NCI-H510A (cell line): ENCODE measurements around the gene TPD52L1.
"Not testable (repeated sequence)": the region's sequence is repeated elsewhere in the genome, so short reads cannot be mapped to it uniquely, and the experiment has no call there.

Experiments used
- DNase-seq: peaks from one replicate; lab custom pipeline; 2025; lab: John Stamatoyannopoulos, UW

The TPD52L1 gene

DNA sequence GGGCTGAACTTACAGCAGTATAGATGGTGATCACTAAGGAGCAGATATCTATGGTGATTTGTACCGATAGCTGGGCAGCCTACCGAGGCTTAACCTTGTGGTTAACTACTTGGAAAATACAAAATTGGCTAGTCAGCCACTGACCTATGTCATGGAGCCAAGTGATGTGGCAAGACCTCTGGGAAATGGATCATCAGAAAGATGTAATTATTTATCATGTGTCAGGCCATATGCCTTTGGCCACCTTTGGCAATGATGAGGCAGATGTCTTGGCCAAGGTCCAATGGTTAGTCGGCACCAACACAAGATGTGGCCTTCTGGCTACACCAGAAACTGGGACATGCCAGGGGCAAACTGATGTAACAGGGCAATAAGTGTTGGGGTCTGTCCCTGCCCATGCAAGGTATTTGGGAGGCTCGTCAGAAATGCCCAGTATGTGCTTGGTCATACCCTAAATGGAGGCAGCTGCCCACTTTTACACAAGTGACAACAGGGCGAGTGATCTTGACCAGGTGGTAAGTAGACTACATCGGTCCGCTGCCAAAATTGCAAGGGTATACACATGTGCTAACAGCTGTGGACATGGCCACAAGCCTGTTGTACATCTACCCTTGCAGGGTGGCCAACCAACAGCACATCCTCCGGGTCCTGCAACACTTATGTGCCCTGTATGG, 118.0 kb downstream of the TPD52L1 start:
- no peak for DNase-seq

DNA sequence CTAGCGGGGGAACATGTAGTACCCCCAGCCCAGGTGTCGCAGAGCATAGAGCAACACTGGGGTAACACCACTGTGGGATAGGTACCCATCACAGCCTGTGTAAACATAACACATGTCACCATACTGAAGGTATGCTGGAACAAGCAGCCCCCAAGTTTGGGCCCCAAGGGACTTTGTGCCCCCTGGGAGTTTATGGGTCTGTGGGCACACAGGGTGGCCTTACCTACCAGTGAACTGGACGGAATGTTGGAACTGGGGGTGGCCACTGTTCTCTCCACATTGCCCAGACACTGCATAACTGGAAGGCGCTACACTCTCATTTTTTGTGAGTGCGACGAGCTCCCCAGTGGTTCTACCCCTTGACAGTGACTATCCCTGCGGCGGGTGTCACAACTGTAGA, 119.7 kb downstream of the TPD52L1 start:
- no peak for DNase-seq

DNA sequence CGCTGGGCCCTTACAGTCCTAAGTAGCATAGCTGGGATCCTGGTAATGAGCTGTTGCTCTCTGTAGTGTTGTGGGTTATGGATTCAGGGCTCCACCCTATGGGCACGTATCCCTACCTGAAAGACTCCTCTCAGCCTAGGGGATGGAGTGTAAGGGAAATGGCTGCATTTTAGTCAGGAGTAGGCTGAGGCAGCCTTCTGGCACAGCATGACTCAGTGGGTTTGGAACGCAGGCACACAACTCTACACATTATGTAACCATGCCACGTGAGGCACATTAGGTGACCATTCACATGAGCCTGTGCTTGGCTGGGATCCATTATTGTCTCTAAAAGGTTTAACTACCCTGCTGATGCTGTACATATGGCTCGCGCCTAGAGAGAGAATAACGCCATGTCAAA, 120.4 kb downstream of the TPD52L1 start:
- no peak for DNase-seq

DNA sequence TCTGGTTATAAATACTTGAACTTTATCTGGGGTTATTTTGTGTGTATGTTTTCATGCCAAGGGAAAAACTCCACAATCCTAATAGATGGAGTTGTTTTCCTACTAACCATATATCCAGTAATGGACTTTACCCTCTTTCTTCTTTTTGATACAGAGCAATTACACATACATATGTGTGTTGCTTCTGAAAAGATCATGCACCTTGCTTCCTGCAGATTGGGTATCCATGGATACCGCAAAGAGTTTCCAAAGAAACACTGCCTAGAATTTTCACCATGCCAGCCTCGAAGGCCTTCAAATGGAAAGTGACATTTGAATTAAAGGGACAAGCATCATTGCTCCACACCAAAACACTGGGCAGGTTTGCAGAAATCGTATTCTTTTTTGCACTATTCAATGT, 121.4 kb downstream of the TPD52L1 start:
- no peak for DNase-seq

- no peak for DNase-seq
These were observed 122.2 kb downstream of the TPD52L1 start for GRCh38 chr6:125275779-125276178.

- no peak for DNase-seq
These were observed 124.3 kb downstream of the TPD52L1 start for GRCh38 chr6:125277838-125278237.

- no peak for DNase-seq
These were observed 126.4 kb downstream of the TPD52L1 start for GRCh38 chr6:125279961-125280360.

DNA sequence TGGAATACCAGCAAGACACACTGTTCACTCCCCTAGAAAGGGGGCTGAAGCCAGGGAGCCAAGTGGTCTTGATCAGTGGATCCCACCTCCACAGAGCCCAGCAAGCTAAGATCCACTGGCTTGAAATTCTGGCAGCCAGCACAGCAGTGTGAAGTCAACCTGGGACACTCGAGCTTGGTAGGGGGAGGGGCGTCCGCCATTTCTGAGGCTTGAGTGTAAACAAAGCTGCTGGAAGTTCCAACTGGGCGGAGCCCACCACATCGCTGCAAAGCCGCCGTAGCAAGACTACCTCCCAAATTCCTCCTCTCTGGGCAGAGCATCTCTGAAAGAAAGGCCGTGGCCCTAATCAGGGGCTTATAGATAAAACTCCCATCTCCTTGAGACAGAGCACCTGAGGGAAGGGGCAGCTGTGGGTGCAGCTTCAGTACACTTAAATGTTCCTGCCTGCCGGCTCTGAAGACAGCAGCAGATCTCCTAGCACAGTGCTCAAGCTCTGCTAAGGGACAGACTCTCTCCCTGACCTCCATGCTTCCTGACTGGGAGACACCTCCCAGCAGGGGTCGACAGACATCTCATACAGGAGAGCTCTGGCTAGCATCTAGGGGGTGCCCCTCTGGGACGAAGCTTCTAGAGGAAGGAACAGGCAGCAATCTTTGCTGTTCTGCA, 126.9 kb downstream of the TPD52L1 start:
- not testable (repeated sequence) for DNase-seq

- DNase-seq = not testable (repeated sequence)
These were observed 128.9 kb downstream of the TPD52L1 start for GRCh38 chr6:125282470-125282869.

GRCh38 chr6:125285353-125285752, 131.8 kb downstream of the TPD52L1 start:
- DNase-seq = no peak

DNA sequence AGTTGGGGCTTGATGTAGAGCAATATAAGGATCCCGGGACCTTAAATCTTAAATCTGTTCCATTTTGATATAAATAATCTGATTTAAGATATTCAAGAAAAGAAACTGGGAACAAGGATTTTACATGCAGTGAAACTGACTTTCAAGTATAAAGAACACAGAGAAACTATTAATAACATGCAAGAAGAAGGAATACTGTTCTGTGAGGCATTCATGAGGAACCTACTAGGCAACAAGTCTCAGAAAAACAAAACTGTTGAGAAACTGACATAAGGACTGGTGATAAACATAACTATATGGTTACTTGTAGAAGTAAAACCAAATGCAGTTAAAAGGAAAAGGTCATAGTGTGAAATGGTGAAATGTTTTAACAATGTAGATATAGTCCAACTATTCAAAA, 132.4 kb downstream of the TPD52L1 start:
- no peak for DNase-seq

GRCh38 chr6:125287718-125288117, 134.1 kb downstream of the TPD52L1 start:
- DNase-seq = no peak

DNA sequence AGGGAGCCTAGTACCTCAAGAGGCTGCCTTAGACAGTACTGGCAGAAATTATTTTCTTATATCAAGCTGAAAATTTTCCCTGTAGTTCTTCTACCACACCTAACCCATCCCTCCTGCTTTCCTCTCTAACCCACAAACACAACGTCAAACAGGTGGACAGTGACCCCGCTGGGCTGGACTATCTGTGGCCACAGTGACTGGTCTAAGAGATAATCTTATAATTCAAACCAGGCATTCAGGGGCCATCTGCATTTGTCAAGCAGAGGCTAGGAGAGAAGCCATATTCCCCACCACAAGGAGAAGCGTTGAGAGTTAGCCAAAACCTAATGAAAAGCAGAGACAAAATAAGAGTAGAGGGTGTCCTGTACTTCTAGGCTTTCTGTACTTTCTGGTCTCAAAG, 140.0 kb downstream of the TPD52L1 start:
- no peak for DNase-seq

GRCh38 chr6:125294036-125294435, 140.5 kb downstream of the TPD52L1 start:
- DNase-seq = no peak

GRCh38 chr6:125294925-125295324, 141.4 kb downstream of the TPD52L1 start:
- no peak for DNase-seq

DNA sequence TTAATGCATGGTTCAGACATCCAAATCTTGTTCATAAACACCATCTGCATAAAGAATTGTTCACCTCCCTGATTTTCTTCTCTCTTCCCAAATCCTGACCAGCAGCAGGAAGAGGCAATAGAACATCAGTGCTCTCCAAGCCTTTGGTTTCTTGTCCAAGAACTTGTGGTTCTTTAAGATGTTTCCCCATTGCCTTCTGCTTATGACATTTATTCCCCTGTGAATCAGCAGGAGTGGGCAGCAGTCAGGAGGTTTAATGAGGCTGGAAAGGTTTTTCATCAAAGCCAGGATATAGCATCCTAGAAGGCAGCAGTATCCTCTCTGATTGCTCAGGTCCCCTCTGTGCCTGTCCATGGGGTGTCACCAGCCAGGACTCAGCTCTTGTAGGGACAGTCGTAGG, 142.9 kb downstream of the TPD52L1 start:
- no peak for DNase-seq

DNA sequence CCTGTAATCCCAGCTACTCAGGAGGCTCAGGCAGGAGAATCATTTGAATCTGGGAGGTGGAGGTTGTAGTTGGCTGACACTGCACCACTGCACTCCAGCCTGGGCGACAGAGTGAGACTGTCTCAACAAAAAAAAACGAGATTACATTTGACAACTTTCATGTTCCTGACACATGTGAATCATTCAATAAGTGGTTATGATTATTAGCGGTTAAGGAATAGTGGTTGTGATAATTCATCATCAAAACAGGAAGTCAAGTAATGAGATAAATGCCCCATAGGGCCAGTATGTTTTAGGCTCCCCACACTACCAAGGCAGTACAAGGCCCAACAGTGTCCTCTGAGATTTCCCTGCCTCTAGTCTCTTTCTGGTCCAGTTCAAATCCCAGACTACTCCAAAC, 145.7 kb downstream of the TPD52L1 start:
- DNase-seq = no peak

DNA sequence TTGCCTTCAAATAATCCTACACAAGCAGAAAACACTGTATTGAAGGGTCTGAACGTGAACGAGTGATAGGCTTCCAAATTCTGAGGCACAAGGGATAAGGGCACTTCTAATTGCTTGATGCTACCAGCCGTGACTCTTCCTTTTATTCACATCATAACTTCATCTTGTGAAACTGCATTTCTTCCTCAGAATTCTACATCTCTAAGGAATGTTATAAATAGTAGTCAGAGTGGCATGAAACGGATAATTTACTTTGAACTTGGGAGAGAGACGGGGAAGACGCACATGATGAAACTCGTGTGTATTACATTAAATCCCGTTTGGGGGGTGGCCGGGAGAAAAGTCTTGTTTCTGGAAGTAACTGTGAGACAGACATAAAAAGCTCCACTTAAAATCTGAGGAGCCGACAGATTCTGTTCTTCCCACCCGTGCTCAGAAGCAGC, 147.4 kb downstream of the TPD52L1 start:
- DNase-seq = no peak

DNA sequence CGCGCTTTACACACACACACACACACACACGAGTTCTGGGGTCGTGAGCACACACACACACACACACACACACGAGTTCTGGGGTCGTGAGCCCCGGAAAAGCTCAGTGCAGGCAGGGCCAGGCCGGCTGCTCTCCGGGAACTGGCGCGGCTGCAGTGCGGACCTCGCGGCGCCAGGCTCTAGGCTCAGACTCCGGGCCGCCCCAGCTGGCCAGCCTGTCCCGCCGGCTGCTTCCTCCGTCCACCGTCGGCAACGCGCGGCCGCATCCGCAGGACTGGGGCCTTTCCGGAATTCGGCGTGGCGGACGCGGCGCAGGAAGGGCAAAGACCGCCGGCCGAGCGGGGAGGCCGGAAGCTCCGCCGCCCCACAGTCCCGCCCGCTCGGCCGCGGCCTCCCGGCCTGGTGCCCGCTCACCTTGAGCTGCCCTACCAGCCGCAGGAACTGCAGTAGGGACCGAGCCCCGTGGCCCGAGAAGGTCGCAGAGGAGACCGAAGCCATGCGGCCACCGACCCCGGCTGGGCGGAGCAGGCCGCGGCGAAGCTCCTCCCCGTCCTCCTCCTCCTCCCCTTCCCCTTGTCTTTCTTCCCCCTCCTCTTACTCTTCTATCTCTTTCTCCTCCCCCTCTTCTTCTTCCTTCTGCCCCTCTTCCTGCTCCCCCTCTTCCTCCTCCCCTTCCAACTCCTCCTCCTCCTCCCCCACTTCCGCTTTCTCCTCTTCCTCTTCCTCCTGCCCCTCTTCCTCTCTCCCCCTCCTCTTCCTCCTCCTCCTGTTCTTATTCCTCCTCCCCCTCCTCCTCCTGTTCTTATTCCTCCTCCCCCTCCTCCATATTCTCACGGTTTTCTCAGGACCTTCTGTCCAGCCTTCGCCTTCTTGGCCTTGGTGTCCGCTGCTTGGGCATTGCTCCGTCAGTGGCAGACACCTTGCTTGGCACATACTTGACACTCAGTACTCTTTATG, 148.1 kb downstream of the TPD52L1 start, which contains the start of gene HDDC2:
Gene HDDC2 (minus strand): TSS at position 533 of the 957 bp plus-strand sequence. CDS start 35 bp downstream, at position 498.
- no peak for DNase-seq

DNA sequence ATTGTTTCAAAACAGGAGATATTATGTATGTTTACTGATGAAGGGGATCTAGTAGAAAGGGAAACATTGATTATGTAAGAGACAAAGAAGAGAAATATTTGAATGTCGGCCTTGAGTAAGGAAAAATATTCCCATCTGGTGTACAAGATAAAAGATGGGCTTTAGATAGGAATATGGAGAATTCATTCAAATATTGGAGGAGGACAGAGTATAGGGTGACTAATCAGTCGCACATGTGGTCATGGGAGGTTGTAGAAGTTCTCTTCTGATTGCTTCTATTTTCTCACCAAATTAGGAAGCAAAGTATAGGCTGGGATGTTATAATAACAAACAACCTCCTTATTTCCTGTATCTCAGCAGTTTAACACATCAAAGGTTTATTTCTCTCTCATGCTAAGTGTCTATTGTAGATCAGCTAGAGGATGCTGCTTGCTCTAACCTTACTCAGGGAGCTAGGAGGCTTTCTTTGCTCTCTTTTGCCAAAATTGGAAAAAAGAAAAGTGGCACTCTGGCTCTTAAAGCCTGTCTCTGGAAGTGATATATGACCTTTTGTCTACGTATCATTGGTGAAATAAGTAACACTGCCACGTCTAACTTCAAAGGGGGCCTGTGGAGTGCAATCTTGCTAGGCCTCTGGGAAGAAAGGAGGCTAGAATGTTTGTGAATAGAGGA, 149.4 kb downstream of the TPD52L1 start:
- no peak for DNase-seq

DNA sequence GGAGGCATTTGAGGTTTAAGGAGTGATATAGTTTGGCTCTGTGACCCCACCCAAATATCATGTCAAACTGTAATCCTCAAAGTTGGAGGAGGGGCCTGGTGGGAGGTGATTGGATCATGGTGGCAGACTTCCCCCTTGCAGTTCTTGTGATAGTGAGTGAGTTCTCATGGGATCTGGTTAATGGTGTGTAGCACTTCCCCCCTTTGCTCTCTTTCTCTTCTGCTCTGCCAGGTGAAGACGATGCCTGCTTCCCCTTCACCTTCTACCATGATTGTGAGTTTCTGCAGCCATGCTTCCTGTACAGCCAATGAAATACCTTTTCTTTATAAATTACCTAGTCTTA, 149.9 kb downstream of the TPD52L1 start:
- no peak for DNase-seq
